HG03439 (cell line): ENCODE results near the gene C6orf120.

Experiments
- ATAC-seq: cut with Tn5 transposase; IDR thresholded peaks from one replicate; pipeline ENCODE4 v1.9.1; 2021; ENCODE audit warnings: mild to moderate bottlenecking, moderate library complexity; ENCODE audit not compliant: unreplicated experiment

The C6orf120 gene

GRCh38 chr6:169723991-169724493 lies 22.1 kb downstream of the C6orf120 start:
- peak; percentile 46 for ATAC-seq

GRCh38 chr6:169724494-169725124 lies 22.7 kb downstream of the C6orf120 start, which contains the start of gene PHF10:
Gene PHF10, minus strand, starts transcription at chr6:169724500. Its CDS starts 569 bp downstream, at chr6:169723931.
- peak; percentile 38 for ATAC-seq

DNA sequence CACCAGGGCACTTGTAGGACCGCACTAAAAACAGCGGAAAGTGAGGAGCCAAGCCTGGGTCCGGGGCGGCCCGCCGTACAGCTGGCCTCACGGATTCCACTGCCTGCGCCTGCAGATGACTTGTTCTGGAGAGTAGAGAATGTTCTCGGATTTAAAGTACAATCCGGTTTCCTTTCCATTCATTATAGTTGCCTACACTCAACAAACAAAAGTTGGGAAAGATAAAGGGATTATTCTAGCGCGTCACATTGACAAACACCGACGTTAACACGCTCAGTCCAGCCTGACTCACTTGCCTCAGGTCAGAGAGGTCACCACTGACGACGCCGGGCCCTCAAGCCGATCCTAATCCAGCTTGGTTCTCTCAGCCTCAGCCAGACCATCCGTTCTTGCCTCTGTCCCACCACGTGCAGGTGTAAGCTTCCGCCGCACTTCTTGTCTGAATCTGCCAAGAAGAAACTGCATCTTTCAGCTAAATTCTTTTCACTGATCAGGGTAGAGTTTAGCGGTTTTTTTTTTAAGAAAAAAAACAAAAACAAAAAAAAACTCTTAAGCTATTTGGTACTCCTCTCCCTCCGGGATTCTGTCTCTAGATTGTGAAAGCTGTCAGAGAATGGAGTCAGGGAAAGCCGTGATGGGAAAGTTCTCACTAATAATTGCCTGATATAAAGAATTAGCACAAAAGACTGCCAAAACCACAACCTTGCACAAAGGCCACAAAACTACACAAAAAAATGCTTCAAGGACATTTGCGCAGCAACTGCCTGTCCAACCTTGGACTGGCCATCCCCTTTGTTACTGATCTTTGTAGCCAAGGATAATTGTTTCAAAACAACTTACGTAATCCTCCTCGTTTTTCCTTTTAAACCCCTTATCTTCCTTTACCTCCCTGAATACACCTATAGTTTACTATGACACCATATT lies 23.5 kb downstream of the C6orf120 start:
- ATAC-seq, result peak; percentile 15

DNA sequence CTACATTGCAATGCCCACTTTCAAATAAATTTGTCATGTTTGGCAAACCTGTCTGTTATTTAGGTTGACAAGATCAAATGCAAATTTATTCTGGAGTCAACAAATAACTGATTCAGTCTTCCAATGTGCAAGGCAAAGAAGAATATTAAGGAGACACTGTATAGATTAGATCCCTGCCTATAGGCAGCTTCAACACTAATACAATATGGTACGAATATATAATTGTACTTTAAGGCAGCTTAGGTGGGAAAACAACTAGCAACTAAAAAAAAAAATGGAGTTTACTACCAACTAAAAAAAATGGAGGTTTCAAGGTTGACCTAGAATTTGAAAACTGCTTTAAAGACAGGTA lies 24.1 kb downstream of the C6orf120 start:
- ATAC-seq, result no peak

GRCh38 chr6:169726963-169727362 lies 25.0 kb downstream of the C6orf120 start:
- no peak for ATAC-seq

GRCh38 chr6:169729961-169730360 lies 28.0 kb downstream of the C6orf120 start:
- ATAC-seq, result no peak

- ATAC-seq, result no peak
Observed at GRCh38 chr6:169738204-169738975, 36.5 kb downstream of the C6orf120 start.

DNA sequence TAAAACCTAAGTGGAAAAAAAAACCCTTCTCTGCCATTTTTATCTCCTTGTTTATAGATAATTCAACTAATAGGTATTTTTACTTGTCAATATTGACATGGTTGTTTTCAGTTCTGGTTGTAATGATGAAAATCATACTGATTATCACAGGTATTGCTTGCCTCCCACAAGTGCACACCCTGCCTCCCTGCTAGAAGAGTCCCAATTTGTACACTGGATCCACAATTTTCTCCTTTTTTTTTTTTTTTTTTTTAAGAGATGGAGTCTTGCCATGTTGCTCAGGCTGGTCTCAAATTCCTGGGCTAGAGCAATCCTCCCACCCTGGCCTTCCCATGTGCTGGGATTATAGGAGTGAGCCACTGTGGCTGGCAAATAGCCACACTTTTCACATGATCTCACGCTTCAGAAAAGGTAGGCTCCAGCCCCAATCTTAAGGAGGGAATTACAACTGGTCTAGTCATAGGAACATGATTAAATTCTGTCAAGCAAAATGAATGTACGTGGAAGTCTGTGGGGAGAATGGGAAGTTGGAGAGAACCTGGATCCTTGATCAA lies 37.1 kb downstream of the C6orf120 start:
- ATAC-seq, result no peak

GRCh38 chr6:169741344-169741743 lies 39.4 kb downstream of the C6orf120 start:
- no peak for ATAC-seq

- no peak for ATAC-seq
Observed at GRCh38 chr6:169745405-169745804, 43.5 kb downstream of the C6orf120 start.

DNA sequence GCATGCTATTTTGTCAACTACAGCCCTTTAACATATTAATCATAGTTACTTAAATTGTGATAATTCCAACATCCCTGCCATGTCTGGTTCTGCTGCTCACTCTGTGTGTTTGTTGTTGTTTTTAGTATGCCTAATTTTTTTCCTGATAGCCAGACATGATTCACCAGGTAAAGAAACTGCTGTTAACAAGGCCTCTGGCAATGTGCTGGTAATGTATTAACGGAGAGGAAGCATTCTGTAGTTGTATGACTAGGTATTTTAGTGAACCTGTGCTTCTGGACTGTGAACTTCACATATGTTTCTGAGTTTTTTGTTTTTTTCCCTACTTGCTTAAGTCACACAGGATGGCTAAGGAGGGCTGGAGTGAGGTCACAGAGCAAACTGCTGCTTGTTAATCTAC lies 44.6 kb downstream of the C6orf120 start:
- no peak for ATAC-seq

GRCh38 chr6:169751242-169752073 lies 49.5 kb downstream of the C6orf120 start, which contains the start of the genes DYNLT2 and ERMARD:
Gene DYNLT2, minus strand, starts transcription at chr6:169751572. Its CDS starts 114 bp downstream, at chr6:169751458.
Gene ERMARD, plus strand, starts transcription at chr6:169751622. Its CDS starts 36 bp downstream, at chr6:169751658.
- ATAC-seq, result peak; percentile 96

- no peak for ATAC-seq
Observed at GRCh38 chr6:169752074-169752623, 50.2 kb downstream of the C6orf120 start.
